ENCODE data around the gene RAPGEF2.

RAPGEF2 gene

DNA sequence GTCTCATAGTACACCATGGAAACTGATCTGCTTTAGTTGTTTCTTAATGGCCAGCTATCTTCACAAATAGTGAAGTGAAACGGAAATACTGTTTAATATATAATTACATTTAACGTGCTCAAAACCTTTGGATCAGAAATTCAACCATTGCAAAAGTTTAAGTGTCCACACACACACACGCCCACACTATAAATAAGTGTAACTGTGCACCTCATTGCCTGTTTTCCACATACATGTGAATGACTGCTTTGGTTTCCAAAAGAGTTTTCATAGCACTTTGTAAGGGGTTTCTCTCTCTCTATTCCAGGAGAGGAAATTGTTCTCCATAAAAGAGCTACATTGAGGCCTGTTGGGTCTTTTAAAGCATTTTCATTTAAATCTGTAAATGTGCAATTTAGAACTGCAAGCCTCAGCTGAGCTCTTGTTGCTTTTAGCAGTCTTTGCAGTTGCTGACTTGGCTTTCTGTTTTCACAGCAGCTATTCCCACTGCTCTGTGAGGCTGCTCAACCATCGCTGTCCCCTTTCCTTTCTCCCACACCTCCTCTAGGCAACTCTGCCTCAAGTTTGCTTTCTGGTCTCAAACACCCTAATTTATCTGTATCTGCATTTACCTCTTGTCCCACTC is 94.5 kb downstream of the RAPGEF2 start:
- no peaks in the 10 kb centered on the region for H3K27me3 Mint-ChIP-seq (ENCODE audit: low read depth)
- H3K4me1 Mint-ChIP-seq: peaks cover 6% of the 10 kb centered on the region
- H3K9me3 Mint-ChIP-seq: no peaks in the 10 kb centered on the region
- TF ChIP-seq, protein P1, sequence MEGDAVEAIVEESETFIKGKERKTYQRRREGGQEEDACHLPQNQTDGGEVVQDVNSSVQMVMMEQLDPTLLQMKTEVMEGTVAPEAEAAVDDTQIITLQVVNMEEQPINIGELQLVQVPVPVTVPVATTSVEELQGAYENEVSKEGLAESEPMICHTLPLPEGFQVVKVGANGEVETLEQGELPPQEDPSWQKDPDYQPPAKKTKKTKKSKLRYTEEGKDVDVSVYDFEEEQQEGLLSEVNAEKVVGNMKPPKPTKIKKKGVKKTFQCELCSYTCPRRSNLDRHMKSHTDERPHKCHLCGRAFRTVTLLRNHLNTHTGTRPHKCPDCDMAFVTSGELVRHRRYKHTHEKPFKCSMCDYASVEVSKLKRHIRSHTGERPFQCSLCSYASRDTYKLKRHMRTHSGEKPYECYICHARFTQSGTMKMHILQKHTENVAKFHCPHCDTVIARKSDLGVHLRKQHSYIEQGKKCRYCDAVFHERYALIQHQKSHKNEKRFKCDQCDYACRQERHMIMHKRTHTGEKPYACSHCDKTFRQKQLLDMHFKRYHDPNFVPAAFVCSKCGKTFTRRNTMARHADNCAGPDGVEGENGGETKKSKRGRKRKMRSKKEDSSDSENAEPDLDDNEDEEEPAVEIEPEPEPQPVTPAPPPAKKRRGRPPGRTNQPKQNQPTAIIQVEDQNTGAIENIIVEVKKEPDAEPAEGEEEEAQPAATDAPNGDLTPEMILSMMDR (IDR thresholded peaks at IDR 0.05; ENCODE audit: unreplicated experiment in 3 of 3): no peak
- H3K36me3 Mint-ChIP-seq (ENCODE audit: low read depth): peaks cover 6% of the 10 kb centered on the region
- peak overlapping the region; percentile 36 to 64 (median 41) for H3K27ac Mint-ChIP-seq
- H3K4me3 Mint-ChIP-seq: peak overlapping the region in 2 of 3 experiments; percentile 0 to 32

GRCh38 chr4:159197885-159198269 is 95.0 kb downstream of the RAPGEF2 start:
- Mint-ChIP-seq H3K27ac (peak overlapping the region; percentile 36 to 64 (median 41)), H3K4me3 (peak overlapping the region in 2 of 3 experiments; percentile 0 to 32), H3K27me3 (ENCODE audit: low read depth) (no peaks in the 10 kb centered on the region), H3K4me1 (peaks cover 8% of the 10 kb centered on the region), H3K9me3 (no peaks in the 10 kb centered on the region), H3K36me3 (ENCODE audit: low read depth) (peaks cover 6% of the 10 kb centered on the region)
- TF ChIP-seq, protein P1 (IDR thresholded peaks at IDR 0.05; ENCODE audit: unreplicated experiment in 3 of 3): no peak

DNA sequence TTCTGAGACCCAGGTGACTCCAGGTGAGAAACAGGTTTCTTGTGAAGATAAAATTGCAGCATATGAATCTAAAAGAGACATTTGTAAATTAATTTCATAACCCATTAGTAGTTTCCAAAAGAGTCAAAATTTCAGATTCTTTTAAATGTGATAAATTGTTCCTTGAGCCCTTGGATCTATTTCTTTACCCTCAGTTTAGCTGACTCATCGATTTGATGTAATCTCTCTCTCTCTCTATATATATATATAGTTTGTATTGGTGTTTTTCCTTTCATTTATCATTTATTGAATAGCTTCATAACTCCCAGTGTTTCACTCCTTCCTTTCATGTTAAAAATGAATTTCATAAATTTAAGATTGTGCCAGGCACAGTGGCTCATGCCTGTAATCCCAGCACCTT is 96.9 kb downstream of the RAPGEF2 start:
- no peaks in the 10 kb centered on the region for H3K9me3 Mint-ChIP-seq
- H3K4me3 Mint-ChIP-seq: no peak overlapping the region
- H3K27me3 Mint-ChIP-seq (ENCODE audit: low read depth): no peaks in the 10 kb centered on the region
- TF ChIP-seq, protein P1 (IDR thresholded peaks at IDR 0.05; ENCODE audit: unreplicated experiment in 3 of 3): no peak
- peaks cover 11% of the 10 kb centered on the region for H3K4me1 Mint-ChIP-seq
- H3K27ac Mint-ChIP-seq: no peak overlapping the region
- no peaks in the 10 kb centered on the region for H3K36me3 Mint-ChIP-seq (ENCODE audit: low read depth)

- no peaks in the 10 kb centered on the region for H3K9me3 Mint-ChIP-seq
- TF ChIP-seq, protein P1 (IDR thresholded peaks at IDR 0.05; ENCODE audit: unreplicated experiment in 3 of 3): no peak
- H3K4me3 Mint-ChIP-seq: no peak overlapping the region
- H3K36me3 Mint-ChIP-seq (ENCODE audit: low read depth): no peaks in the 10 kb centered on the region
- no peaks in the 10 kb centered on the region for H3K27me3 Mint-ChIP-seq (ENCODE audit: low read depth)
- no peak overlapping the region for H3K27ac Mint-ChIP-seq
- peaks cover 11% of the 10 kb centered on the region for H3K4me1 Mint-ChIP-seq
These were observed 98.3 kb downstream of the RAPGEF2 start for GRCh38 chr4:159201168-159201567.

DNA sequence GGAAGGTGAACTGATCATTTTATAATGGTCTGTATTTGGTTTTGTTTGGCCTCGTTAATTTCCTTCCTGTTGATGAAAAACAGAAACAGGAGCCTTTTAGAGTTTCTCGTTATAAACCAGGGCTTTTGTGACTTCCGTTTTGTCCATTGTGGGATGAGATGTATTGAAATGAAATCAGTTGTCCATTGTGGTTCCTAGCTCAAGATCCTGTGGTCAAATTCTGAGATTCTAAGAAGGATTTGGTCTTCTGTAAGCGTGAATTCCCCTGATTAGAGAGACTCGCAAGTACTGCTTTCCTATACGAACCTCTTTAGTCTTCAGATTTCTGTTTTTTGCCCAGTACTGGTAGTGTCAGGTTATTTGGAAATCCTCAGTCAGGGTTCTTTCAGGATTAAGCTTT is 101.7 kb downstream of the RAPGEF2 start:
- no peaks in the 10 kb centered on the region for H3K9me3 Mint-ChIP-seq
- H3K27ac Mint-ChIP-seq: no peak overlapping the region
- peaks cover 5% of the 10 kb centered on the region for H3K4me1 Mint-ChIP-seq
- TF ChIP-seq, protein P1 (IDR thresholded peaks at IDR 0.05; ENCODE audit: unreplicated experiment in 3 of 3): no peak
- no peaks in the 10 kb centered on the region for H3K36me3 Mint-ChIP-seq (ENCODE audit: low read depth)
- H3K27me3 Mint-ChIP-seq (ENCODE audit: low read depth): no peaks in the 10 kb centered on the region
- H3K4me3 Mint-ChIP-seq: no peak overlapping the region

DNA sequence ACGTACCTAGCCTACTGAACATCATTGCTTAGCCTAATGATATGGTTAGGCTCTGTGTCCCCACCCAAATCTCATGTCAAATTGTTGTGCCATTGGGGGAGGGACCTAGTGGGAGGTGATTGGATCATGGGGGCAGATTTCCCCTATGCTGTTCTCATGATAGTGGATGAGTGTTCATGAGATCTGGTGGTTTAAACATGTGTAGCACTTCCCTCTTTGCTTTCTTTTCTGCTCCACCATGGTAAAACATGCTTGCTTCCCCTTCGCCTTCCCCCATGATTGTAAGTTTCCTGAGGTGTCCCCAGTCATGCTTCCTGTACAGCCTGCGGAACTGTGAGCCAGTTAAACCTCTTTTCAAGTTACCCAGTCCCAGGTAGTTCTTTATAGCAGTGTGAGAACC is 102.6 kb downstream of the RAPGEF2 start:
- TF ChIP-seq, protein P1 (IDR thresholded peaks at IDR 0.05; ENCODE audit: unreplicated experiment in 3 of 3): no peak
- Mint-ChIP-seq H3K9me3 (no peaks in the 10 kb centered on the region), H3K27me3 (ENCODE audit: low read depth) (no peaks in the 10 kb centered on the region), H3K27ac (no peak overlapping the region), H3K4me3 (no peak overlapping the region), H3K4me1 (peaks cover 6% of the 10 kb centered on the region), H3K36me3 (ENCODE audit: low read depth) (peaks cover under 1% of the 10 kb centered on the region)
